ENCODE data around the gene QSOX2.

Gene QSOX2

DNA sequence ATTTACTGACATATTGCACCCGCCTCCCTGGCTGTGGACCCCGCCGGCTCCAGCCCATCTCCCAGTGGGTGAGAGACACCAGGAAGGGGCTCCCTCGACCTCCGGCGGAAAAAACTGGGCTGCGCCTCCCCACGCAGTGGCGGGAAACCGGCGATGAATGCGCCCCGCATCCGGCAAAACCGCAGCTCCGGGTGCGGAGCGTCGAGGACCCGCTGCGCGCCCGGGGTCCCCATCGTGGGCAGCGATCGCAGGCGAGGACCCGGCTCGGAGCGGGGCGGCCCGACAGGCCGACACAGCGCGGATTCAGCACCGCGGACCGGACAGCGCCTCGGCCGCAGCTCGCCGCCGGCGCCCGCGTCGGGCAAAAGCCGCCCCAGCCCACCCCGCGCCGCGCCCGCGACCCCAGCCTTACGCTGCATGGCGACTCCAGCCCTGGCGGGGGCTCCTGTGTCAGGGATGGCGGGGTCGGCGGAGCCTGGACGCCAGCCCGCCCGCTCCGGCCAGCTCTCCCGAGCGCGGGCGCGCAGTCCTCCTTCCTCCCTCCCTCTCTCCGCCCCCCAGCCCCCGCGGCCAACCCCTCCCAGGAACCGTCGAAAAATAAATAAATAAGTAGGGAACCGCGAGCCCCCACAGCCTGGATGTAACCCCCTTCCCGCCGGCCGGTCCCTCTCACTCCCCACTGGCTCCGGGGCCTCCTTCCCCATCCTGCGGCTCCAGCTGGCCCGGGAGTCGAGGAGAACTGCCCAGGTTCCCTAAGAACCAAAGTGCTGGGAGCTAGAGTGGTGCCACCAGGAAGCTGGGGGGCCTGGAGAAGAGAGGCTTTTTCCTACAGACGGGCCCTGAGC lies 43.8 kb downstream of the QSOX2 start:
- no peak for DNase-seq

DNA sequence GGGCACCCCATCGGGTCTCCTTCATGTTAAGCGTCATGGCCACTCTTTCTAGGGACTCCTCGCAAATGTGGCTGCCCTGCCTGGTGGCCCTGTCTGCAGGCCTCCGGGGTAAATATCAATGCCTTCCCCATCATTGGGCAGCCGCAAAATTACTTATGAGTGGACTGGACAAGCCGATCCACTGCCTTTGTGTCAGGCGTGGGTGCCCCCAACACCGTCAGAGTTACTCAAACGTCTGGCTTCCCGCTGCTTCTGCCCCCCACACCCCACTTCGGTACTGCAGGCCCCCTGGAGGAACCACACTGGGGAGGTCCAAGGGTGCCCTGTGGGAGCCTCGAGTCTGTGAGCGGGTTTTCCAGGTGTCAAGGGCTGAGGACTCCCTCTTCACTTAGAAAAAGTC lies 44.4 kb downstream of the QSOX2 start:
- DNase-seq: no peak

DNA sequence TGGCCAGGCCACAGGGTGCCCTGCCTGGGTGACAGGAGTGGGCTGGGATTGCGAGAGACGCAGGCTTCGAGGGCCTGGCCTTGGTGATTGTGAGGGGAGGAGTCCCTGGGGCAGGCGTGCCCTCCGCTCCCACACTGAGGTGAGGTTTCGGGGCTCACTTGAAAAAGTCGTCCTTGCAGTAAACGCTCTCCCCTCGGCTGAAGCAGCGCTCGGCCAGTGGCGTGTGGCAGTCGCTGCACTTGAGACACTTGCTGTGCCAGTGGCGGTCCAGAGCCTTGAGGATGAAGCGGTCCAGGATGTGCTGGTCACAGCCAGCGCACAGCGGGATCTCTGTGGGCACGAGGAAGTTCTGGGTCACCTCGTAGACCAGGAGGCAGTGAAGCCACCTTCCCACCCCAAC lies 45.2 kb downstream of the QSOX2 start:
- no peak for DNase-seq

DNA sequence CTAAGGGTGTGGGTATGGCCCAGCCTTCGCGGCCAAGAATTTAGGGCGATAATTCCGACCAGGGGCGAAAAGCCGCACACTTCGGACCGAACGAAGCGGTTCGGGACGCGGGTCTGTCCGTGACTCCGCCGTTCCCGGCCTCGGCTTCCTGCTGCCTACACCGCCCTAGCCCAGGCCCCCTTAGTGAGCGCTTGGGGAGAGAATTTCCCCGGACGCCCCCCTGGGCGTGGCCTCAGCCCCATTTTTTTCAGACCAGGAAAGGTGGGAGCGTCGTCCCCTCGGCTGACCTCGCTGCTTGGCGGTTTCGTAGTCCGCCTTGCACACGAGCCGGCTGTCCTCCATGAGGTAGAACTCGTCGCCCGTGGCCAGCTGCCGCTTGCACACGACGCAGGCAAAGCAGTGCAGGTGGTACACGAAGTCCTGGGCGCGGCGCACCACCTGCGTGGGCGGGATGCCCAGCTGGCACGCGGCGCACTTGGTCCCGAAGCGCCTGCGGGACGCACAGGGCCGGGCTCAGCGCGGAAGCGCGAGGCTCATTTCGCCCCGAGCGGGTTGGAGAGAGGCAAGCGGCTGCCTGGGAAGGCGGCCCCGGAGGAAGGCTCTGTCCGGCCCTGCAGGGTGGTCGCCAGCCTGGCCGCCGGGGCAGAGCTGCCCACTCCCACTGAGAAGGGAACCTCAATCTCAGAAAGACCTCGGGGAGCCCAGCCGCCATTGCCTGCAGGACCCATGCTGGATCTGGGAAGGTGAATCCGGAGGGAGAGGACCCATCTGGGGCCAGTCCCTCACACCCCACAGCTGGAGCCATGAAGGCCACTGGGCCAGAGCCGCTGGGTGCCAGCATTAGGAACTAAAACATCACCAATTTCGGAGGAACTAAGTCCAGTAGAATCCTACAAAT lies 46.0 kb downstream of the QSOX2 start:
- DNase-seq: no peak

DNA sequence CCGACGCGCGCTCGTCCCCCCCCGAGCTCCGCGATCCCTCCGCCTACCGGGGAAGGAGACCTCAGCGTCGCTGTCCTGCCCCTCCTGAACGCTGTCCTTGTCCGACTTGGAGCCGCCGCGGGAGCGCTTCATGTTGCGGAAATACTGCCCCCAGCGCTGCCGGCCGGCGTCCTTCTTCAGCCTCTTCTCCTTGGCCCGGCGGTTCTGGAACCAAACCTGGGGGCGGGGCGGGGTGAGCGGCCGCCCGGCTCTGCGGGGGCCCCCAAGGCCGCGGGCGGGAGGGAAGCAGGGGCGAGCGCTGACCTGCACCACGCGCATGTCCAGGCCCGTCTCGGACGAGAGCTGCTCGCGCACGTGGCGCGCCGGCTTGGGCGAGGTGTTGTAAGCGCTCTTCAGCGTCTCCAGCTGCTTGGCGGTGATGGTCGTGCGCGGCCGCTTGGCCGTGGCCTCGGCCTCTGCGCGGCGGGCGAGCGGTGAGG lies 47.0 kb downstream of the QSOX2 start:
- DNase-seq: no peak

DNA sequence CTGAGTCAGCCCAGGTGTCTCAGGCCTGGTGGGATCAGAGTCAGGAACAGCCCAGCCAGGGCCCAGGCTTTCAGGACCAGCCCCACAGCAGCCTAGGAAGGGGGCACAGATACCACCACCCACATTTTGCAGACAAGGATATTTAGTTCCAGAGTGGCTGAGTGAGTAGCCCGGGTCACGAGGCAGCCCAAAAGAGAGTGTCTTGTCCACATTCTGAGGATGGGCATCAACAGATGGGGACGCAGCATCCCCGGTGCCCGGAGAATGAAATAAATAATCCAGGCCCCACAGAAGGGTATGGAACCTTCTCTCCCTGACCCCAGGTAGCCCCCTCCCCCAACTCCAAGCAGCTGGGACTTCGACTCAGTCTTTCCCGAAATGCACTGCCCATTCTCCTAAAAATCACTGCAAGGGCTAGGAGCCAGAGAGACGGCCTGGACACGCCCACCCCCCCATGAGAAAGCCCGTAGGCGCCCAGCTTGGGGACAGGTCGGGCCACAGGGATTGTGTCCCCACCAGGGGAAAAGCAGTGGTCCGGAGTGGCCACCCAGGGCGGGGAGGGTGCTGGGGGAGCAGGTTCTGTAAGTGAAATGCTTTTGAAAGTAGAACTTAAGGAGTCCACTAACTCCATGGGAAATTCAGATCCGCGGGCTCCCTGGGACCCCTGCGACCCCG lies 47.5 kb downstream of the QSOX2 start:
- DNase-seq: no peak

DNA sequence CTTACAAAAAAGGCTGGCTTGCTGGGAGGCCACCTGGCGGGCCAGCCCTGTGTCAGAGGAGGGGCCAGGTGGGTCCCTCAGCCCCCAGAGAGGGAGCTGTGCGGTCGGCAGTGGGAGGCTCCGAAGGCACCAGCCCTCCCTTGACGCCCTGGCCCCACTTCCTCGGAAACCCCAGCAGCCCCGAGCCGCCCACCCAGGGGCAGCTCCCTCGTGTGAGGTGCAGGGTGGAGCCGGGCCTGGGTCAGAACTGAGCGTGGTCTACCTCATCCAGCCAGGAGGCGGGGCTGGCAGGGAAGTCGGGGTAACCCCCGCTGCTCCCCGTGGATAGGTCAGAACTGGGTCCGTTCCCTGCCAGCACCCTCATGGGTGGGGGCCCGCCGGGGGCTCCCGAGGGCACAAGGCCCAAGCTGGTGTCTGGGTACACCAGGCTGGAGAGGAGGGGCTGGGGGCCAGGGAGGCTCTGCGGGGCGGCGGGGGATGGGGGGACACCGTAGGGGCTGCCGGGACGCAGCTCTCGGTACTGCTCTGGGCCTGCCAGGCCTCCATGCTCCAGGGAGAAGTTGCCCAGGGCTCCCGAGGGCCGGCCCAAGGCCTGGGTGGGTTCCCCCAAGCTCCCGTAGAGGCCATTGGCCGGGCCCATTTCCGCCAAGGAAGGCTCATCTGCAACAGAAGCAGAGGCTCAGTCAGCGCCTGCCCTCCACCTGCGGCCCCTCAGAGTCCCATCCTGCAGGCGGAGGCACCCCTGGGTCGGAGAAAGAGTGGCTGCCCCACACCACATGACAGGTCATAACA lies 48.3 kb downstream of the QSOX2 start:
- no peak for DNase-seq

DNA sequence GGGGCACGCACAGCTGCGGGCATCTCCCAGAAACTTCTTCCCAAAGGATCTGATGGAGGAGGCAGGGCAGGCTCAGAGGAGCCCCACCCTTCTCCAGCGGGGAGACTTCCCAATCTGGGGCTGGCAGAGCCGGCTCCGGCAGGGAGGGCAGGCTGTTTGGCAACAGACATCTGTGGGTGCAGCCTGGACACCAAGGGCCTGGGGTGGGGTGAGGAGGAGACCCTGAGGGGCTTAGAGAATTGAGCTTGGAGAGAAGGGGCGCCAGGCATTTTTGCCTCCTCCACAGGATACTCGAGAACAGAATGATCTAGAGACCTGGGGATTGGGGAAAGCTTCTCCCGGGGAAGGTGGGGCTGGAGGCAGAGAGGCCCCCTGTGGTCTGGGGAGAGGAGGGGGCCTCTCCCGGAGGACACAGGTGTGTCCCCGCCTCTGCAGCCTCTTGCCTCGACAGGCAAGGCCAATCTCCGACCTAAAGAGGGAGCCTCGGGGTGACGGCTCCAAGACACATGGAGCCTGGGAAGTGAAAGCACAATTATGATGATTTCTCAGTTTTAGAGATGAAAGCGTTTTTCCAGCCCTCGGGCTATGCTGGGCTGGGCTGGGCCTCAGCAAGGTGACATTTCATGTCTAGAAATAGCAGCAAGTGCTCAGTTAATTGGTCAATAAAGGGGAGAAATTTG lies 49.1 kb downstream of the QSOX2 start:
- no peak for DNase-seq

DNA sequence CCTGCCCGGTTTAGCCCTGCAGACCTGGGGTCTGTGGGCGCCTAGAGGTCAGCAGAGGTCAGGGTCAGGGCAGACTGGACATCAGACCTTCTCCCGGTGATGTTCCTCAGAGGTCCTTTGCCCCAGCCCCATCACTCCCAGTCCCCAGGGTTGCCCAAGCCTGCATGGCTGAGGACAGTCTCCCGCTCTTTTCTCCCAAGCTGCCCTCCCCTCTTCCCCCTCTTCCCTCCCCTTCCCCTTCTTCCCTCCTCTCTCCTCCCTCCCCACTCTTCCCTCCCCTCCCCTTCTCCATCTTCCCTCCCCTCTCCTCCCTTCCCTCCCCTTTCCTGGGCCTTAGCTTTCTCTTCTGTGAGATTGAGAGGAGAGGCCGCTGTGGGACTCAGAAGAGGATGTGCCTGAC lies 51.1 kb downstream of the QSOX2 start:
- DNase-seq: no peak

DNA sequence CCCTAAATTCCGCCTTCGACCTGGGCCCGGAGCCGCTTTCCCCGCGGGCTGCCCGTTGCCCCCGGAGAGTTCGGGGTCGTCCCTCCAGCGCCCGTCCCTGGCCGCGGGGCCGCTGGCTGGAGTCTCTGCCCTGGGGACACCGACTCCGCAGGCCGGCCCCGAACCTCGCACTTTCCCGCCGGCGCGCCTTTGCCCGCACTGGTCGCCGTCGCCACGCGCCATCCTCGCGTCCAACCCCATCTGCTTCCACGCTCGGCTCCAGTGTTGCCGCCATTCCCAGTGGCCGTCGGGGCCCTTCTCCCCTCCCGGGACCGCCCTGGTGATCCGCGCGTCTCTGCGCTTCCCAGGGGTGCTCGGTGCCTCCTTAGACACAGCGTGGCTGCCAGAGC lies 51.7 kb downstream of the QSOX2 start:
- no peak for DNase-seq

DNA sequence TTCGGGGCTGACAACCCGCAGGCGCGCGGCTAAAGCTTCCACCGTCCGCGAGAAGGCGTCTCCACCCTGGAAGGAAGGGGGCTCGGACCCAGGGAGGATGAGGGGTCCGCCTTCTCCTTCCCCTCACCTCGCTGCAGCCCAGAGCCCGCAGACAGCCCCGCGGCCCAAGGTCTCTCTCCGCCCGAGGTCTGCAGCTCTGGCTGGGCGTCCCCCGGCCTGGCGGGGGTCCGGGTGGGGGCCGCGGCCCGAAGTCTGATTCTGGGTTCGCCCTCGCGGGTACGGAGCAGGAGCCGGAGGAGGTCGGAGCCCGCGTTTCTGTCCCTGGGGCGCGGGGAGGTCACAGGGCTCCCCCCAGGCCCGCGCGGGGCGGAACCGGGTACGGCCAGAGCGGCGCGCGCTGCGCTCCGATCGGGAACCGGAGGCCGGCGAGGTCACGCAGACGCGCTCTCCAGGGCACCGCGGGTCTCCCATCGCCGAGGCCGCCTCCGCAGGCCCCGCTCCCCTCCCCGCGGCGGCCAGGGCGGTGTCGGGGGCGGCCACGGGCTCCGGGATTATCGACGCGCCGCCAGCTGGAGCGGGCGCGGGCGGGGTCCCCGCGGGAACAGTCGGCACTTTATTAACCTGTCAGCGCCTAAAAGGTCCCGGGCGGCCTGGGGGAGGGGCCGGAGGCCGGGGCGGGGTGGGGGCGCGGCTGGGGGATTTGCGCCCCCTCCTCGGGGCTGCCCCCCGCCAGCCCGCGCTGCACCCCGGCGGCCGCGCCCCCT lies 52.3 kb downstream of the QSOX2 start:
- DNase-seq: no peak

DNA sequence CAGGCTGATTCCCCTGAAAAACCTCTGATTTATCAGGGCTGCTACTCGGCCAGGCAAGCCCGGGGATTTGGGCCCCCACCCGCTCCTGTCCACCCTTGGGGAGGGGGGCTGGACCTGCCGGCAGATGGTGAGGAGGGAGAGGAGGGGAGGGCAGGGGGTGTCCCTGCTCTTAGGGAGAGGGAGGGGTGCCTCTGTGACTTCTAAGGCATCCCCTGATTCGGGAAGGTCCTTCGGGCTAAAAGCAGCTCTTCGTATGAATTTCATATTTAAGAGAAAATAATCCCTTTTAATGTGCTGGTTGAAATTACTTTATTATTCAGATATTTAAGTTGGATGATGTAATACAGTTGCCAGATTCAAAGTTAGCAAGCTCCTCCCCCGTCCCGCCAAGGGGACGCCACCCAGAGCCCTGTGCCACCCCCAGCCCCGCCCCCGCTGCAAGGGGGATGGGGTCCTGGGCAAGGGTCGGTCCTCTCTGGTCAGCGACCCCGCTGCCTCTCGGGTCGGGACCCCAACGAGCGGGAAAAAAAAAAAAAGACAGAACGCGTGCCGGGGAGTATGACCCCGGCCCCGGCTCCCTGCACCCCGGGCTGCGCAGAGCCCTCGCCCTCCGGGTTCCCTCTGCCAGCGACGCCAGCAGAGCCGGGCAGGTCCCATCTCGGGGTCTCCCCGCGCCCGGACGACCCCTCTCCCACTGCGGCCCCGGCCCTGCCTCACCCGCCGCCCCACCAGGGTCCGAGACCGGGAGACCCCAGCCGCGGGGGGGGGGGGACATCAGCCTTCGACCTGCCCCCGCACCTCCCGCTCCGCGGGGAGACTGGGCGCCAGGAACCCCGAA lies 53.1 kb downstream of the QSOX2 start:
- DNase-seq: no peak

DNA sequence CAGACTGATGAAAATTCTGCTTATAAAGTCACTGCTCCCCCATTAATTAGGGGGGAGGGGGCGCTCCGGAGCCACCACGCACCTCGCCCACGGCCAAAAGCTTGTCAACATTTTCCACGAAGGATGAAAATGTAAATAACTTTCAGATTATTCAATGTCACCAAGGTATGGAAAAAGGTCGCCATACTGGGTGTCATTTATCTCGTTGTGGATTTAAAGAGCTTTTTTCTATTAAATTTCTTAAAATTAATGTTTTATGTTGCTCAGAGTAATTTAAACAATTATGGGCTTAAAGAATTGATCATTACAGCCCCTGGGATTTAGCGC lies 53.7 kb downstream of the QSOX2 start:
- no peak for DNase-seq

DNA sequence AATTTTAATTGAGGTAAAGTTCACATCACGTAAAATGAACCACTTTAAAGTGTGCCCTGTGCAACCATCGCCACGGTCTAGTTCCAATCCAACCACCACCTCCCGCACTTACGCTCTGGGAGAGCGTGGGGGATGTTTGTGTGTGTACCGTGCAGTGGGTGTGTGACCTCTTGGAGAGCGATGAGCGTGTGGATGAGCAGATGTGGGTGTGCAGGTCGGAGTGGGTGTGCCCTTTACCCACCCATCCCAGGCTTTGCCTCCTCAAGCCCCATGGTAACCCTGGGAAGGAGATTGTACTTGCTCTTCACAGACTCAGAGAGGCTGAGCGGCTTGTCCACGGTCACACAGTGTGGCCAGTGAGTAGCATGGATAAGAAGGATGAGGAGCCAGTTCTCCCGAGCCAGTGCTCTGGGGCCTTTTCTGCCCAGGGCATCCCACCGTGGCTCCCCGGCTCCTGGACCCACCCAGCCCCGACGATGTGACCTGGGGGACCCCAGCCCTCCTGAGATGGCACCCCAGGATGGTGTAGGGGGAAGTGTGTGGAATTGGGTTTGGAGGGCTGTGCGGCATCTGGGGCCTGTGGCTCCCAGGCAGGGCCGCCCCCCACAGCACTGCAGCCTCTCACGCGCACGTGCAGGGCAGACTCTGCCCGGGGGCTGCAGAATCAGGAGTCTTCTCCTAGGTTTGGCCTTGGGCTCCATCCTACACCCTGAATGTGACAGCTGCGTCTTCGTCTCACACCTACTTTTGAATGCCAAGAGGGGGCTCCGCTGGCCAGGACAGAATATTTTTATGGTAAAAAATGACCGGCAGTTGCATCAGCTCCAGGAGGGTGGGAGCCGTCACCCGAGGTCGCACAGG lies 54.3 kb downstream of the QSOX2 start:
- DNase-seq: no peak

DNA sequence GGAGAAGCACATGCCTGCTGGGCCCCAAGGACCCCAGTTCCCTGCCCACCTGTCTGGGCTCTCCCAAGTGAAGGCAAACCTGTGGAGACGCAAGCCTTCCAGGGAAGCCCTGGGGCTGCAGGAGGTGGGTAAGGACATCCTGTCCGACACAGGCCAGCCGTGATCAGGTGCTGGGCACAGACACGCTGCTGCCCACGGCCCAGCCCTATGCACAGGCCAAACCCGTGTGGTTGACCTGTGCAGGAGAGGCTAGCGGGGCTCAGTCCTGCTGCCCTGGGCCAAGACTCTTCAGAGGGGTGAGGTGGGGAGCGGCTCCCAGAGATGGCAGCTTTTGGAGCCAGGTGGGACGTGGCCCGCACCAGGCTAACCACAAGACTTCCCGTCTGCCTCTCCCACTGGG lies 55.0 kb downstream of the QSOX2 start:
- DNase-seq: no peak

DNA sequence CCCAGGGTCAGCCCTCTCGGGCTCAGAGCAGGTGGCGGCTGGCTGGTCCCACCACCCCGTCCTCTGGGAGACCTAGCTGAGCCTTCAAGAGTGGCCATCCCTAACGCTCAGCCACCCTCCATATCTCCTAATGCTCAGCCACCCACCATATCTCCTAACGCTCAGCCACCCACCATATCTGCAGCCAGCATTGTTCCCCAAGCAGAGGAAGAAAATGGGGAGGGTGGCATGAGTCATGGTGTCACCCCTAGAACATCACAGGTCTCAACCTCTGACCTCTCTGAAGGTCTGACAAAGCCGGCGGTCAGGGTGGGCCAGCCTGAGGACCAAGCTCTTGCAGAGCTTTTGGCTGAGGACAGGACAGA lies 55.4 kb downstream of the QSOX2 start:
- no peak for DNase-seq

DNA sequence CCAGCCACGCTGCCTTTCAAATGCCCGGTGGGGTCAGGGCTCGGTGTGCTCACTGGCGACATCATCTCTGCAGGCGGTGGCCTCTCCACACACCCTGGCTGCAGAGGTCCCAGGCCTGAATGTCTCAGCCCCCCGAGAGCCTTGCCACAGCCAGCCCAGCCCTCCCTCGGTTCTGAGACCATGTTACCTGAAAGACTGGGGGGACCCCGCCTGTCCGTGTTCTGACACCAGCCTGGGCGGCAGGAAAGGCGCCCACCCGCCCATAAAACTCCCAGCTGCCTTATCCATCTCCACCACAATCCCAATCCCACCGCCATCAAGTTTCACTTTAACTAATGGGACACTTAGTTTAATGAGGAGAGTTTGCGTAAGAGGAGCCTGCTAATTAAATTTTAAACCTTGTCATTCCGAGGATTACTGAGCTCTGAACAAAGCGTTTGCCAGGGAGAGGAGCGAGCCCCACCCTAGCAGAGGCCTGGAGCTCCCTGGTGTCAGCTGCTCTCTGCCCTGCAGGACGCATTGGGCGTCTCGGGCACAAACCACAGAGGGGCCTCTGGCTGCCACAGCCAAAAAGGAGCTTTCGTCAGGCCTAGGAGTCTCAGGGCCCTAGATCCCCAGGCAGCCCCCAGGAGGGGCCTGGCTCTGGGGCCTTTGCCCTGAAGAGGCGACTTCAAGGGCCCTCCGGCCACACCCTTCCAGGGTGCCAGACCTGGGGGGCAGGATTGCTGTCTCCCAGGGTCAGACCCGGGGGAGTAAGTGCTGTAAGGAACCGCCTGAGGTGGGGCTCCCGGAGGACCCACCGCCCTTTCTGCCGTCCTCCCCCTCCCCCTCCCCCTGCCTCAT lies 56.0 kb downstream of the QSOX2 start:
- DNase-seq: no peak
